Kidney epithelial cell (primary cell): ENCODE data around the gene TNFRSF4. TPM values are rescaled to one million over a fixed set of nuclear protein-coding genes. Genes with fewer than 3 reads are reported as not detected.

ENCODE experiments used
- DNase-seq: peaks from one replicate; pipeline ENCODE4 v3.0.0-alpha.2; 2010; ENCODE audit warnings: low read depth
- H3K27me3 ChIP-seq: 2 replicates; pipeline ENCODE4 v1.6.0; 2011; ENCODE audit warnings: low read length; ENCODE audit not compliant: control insufficient read depth, insufficient read depth
- H3K36me3 ChIP-seq: 2 replicates; pipeline ENCODE4 v1.5.1; 2011; ENCODE audit warnings: low read length; ENCODE audit not compliant: control insufficient read depth, insufficient read depth
- H3K4me3 ChIP-seq: 2 replicates; pipeline ENCODE4 v1.5.1; 2011; ENCODE audit warnings: low read depth, mild to moderate bottlenecking, control low read depth, low read length
- total RNA-seq: library from RNA; depleted of rRNA; stranded (reverse); fragments of >200 nt; gene quantifications from 2 replicates; pipeline ENCODE4 v1.2.3, GENCODE V29; 2015
- TF ChIP-seq, protein P1 (sequence below): IDR thresholded peaks from 2 replicates; pipeline ENCODE4 v1.5.1; 2011; ENCODE audit warnings: mild to moderate bottlenecking, moderate library complexity, low read length, control low read depth, inconsistent platforms; ENCODE audit not compliant: insufficient read depth, poor library complexity, severe bottlenecking

The TNFRSF4 gene
- total RNA-seq, 1 donor from 2014 or later: 0.25 TPM

DNA sequence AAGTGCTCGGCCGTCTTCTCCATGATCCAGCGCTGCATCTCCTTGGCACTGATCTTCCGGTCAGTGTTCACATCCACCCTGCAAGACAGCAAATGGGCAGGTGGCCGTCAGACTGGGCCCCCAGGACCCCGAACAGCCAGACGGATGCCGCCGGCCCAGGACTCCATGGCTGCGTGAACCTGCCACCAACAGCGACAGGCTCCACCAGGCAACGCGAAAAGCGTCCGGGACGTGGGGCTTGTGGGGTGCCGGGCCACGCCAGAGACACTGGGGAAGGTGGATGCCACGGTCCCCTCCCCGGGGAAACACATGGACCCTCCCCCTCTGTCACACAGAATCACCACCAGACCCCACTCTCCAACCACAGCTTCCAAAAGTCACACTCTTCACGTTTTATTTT lies 9.9 kb upstream of the TNFRSF4 start:
- peaks cover 4% of the 10 kb centered on the region for H3K36me3 ChIP-seq
- TF ChIP-seq, protein P1, sequence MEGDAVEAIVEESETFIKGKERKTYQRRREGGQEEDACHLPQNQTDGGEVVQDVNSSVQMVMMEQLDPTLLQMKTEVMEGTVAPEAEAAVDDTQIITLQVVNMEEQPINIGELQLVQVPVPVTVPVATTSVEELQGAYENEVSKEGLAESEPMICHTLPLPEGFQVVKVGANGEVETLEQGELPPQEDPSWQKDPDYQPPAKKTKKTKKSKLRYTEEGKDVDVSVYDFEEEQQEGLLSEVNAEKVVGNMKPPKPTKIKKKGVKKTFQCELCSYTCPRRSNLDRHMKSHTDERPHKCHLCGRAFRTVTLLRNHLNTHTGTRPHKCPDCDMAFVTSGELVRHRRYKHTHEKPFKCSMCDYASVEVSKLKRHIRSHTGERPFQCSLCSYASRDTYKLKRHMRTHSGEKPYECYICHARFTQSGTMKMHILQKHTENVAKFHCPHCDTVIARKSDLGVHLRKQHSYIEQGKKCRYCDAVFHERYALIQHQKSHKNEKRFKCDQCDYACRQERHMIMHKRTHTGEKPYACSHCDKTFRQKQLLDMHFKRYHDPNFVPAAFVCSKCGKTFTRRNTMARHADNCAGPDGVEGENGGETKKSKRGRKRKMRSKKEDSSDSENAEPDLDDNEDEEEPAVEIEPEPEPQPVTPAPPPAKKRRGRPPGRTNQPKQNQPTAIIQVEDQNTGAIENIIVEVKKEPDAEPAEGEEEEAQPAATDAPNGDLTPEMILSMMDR: no peak
- no peaks in the 10 kb centered on the region for H3K27me3 ChIP-seq
- DNase-seq: no peak
- H3K4me3 ChIP-seq: no peak overlapping the region

DNA sequence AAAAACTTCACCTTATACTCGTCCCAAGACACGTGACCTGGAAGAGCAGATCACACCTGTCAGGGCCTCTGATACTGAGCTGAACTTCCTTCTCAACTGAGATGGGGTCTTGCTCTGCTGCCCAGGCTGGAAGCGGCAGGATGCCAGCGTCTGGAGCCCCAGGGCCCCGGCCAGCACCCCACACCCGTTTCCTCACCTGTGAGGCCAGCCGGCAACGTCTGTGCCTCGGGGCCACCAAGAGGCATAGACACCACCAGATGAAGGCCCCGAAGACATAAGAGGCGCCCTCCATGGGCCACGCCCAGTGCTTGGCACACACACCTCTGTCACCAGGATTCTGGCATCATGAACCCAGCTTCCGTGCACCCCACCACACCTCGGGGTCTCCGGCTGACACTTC lies 9.4 kb upstream of the TNFRSF4 start:
- TF ChIP-seq, protein P1: no peak
- DNase-seq: no peak
- H3K27me3 ChIP-seq: no peaks in the 10 kb centered on the region
- no peak overlapping the region for H3K4me3 ChIP-seq
- H3K36me3 ChIP-seq: peaks cover 4% of the 10 kb centered on the region

DNA sequence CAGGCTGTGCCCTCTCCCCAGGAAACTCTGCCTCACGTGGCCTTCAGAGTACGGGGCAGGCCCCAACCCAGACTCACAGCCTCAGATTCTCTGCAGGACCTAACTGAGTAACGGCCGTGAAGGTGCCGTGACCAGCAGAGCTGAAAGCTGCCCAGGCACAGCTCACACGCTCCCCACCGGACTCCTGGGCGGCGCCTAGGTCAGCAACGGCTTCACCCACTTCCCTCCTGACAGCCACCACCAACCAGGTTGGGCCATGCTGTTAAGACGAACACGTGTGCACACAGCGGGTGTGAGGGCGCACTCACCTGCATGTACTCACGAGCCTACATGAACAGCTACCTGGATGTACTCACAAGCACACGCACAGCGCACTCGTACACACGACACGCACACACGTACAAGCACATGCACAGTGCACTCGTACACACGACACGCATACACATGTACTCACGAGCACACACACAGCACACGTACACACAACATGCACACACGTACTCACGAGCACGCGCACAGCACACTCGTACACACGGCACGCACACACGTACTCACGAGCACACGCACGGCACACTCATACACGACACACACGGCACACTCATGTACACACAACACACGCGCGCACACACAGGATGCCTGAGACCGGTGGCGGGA lies 8.7 kb upstream of the TNFRSF4 start:
- no peak overlapping the region for H3K4me3 ChIP-seq
- H3K27me3 ChIP-seq: no peaks in the 10 kb centered on the region
- TF ChIP-seq, protein P1: no peak
- no peak for DNase-seq
- peaks cover 3% of the 10 kb centered on the region for H3K36me3 ChIP-seq

DNA sequence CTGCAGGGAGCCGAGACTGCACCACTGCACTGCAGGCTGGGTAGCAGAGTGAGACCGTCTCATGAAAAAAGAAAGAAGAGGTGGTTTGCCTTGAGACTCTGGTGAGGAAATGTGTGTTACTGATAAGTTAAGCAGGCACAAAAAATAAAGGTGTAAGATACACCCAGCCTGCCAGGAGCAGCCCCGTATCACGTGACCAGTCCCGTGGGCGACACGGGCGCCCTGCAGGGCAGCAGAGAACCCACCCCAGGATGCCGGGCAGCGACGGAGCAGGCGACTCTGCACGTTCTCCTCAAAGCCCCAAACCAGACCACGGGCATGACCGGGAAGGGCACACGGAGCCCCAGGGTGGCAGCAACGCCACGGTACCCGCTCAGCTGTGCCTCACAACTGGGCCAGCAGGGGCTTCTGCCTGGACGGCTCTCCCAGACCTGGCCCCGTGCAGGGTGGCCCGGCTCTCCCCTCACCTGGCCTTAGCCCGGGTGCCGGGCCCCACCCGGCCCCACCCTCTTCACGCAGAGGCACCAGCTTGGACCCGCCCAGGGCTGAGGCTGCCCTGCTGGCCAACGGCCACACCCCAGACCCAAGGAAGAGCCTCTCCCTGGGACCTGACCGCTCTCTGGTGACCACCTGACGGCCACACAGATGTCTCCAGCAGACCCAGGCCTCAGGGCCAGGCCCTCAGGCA lies 8.1 kb upstream of the TNFRSF4 start:
- no peaks in the 10 kb centered on the region for H3K27me3 ChIP-seq
- no peak for DNase-seq
- H3K36me3 ChIP-seq: peaks cover 2% of the 10 kb centered on the region
- TF ChIP-seq, protein P1: no peak
- no peak overlapping the region for H3K4me3 ChIP-seq

DNA sequence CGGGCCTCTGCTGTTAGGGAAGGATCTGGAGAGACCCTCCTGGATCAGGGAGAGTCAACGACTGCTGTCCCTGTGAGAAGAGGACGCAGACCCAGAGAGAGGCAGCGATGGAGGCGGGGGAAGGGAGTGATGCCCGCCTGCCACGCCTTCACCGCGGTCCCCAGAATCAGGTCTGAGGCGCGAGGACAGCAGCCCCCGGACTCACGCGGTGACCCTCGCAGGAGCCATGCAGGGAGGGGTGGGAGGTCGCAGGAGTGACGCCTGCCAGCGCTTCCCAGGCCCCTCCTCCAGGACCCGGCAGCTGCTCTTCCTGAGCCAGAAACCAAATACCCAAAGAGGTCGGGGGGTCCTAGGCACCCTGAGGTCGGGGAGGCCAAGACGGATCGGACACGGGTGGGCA lies 6.2 kb upstream of the TNFRSF4 start:
- Histone ChIP-seq H3K4me3 (no peak overlapping the region), H3K27me3 (no peaks in the 10 kb centered on the region), H3K36me3 (peaks cover 1% of the 10 kb centered on the region)
- no peak for DNase-seq
- TF ChIP-seq, protein P1: no peak
